B cell (primary cell): ENCODE measurements around the gene PPP2R2B.

Source experiments
- CTCF ChIP-seq: fragments of 200-600 bp; IDR thresholded peaks from one replicate; pipeline ENCODE4 v1.8.0; 2022; ENCODE audit warnings: antibody characterized with exemption, mild to moderate bottlenecking
- EZH2 ChIP-seq: IDR thresholded peaks from 2 replicates; pipeline ENCODE4 v1.6.1; 2012; ENCODE audit warnings: borderline replicate concordance, low read depth, mild to moderate bottlenecking, moderate library complexity, low read length; ENCODE audit not compliant: insufficient read depth, poor library complexity, severe bottlenecking

GRCh38 chr5:146539973-146540372 is 338.6 kb downstream of the PPP2R2B start:
- TF ChIP-seq CTCF, result no peak
- TF ChIP-seq EZH2, result no peak
